MM.1S (cell line): ENCODE results near the gene ALG14.

Source experiments
- DNase-seq: peaks from one replicate; pipeline ENCODE4 v3.0.0-alpha.2; 2015
- H2AFZ ChIP-seq: fragments of 300-600 bp; sonication (generic); 2 replicates; pipeline ENCODE4 v1.6.0; 2016; ENCODE audit warnings: antibody characterized with exemption, low read length
- H3F3A ChIP-seq: fragments of 300-600 bp; sonication (generic); 2 replicates; pipeline ENCODE4 v1.6.1; 2016; ENCODE audit warnings: mild to moderate bottlenecking, antibody characterized with exemption, low read length, moderate library complexity, mixed read lengths; ENCODE audit not compliant: insufficient read depth
- H3K27ac ChIP-seq: fragments of 300-600 bp; sonication (generic); 2 replicates; pipeline ENCODE4 v1.5.1; 2016; ENCODE audit warnings: mild to moderate bottlenecking, low read length
- H3K27me3 ChIP-seq: fragments of 300-600 bp; sonication (generic); replicated peaks from 2 replicates; pipeline ENCODE4 v1.6.0; 2016; ENCODE audit warnings: low read length; ENCODE audit not compliant: insufficient read depth
- H3K36me3 ChIP-seq: fragments of 300-600 bp; sonication (generic); replicated peaks from 2 replicates; pipeline ENCODE4 v1.6.1; 2016; ENCODE audit warnings: mild to moderate bottlenecking, low read length, mixed read lengths; ENCODE audit not compliant: insufficient read depth
- H3K4me1 ChIP-seq: fragments of 300-600 bp; sonication (generic); 2 replicates; pipeline ENCODE4 v1.6.1; 2016; ENCODE audit warnings: low read length, mixed read lengths
- H3K4me2 ChIP-seq: fragments of 300-600 bp; sonication (generic); 2 replicates; pipeline ENCODE4 v1.6.0; 2016; ENCODE audit warnings: low read depth, low read length
- H3K4me3 ChIP-seq: fragments of 300-600 bp; sonication (generic); 2 replicates; pipeline ENCODE4 v1.5.1; 2016; ENCODE audit warnings: low read length, mixed read lengths
- H3K79me2 ChIP-seq: fragments of 300-600 bp; sonication (generic); 2 replicates; pipeline ENCODE4 v1.6.1; 2016; ENCODE audit warnings: mixed run types, low read length, mixed read lengths
- H3K9ac ChIP-seq: fragments of 300-600 bp; sonication (generic); 2 replicates; pipeline ENCODE4 v1.6.1; 2016; ENCODE audit warnings: low read length, mixed read lengths
- H3K9me2 ChIP-seq: fragments of 300-600 bp; sonication (generic); replicated peaks from 2 replicates; pipeline ENCODE4 v1.6.1; 2016; ENCODE audit warnings: mild to moderate bottlenecking, low read length, mixed read lengths; ENCODE audit not compliant: insufficient read depth
- H3K9me3 ChIP-seq: fragments of 300-600 bp; sonication (generic); replicated peaks from 2 replicates; pipeline ENCODE4 v1.6.1; 2016; ENCODE audit warnings: mild to moderate bottlenecking, low read length, mixed read lengths; ENCODE audit not compliant: insufficient read depth
- H4K20me1 ChIP-seq: fragments of 300-600 bp; sonication (generic); 2 replicates; pipeline ENCODE4 v1.6.1; 2016; ENCODE audit warnings: mild to moderate bottlenecking, low read length, moderate library complexity, mixed read lengths; ENCODE audit not compliant: insufficient read depth
- EZH2 ChIP-seq: fragments of 300-600 bp; sonication (generic); optimal IDR thresholded peaks from 2 replicates; pipeline ENCODE3; 2017; ENCODE audit warnings: low read depth, mild to moderate bottlenecking, antibody characterized with exemption, low read length, mixed read lengths
- EZH2phosphoT487 ChIP-seq: fragments of 300-600 bp; sonication (generic); IDR thresholded peaks from 2 replicates; pipeline ENCODE4 v1.6.1; 2018; ENCODE audit warnings: antibody characterized with exemption, low read length
- TF ChIP-seq, protein P1 (sequence below): fragments of 300-600 bp; sonication (generic); IDR thresholded peaks from 2 replicates; pipeline ENCODE4 v1.5.1; 2016; ENCODE audit warnings: antibody characterized with exemption, low read length, mixed read lengths

The ALG14 gene

DNA sequence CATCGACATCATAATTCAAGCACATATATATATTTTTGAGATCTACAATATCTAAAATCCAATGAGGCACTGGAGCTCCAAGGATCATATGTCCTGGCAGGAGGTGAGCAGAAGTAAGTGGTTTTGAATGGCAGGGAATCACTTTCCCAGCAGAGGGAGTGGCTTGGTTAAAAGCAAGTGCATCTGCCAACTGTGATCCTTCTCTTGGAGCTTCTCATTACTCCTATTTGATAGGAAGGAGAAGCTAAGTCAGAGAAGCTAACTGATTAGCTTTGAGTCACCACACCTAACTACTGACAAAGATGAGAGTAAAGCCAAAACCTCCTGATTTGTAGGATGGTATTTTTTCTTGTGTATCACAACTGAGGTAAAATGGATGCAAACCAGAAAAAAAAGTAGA, 55.0 kb downstream of the ALG14 start:
- TF ChIP-seq EZH2 (no peak), EZH2phosphoT487 (no peak)
- TF ChIP-seq, protein P1, sequence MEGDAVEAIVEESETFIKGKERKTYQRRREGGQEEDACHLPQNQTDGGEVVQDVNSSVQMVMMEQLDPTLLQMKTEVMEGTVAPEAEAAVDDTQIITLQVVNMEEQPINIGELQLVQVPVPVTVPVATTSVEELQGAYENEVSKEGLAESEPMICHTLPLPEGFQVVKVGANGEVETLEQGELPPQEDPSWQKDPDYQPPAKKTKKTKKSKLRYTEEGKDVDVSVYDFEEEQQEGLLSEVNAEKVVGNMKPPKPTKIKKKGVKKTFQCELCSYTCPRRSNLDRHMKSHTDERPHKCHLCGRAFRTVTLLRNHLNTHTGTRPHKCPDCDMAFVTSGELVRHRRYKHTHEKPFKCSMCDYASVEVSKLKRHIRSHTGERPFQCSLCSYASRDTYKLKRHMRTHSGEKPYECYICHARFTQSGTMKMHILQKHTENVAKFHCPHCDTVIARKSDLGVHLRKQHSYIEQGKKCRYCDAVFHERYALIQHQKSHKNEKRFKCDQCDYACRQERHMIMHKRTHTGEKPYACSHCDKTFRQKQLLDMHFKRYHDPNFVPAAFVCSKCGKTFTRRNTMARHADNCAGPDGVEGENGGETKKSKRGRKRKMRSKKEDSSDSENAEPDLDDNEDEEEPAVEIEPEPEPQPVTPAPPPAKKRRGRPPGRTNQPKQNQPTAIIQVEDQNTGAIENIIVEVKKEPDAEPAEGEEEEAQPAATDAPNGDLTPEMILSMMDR: no peak
- Histone ChIP-seq H3K27me3 (no peaks in the 10 kb centered on the region), H3K9ac (no peak overlapping the region), H3F3A (no peaks in the 10 kb centered on the region), H3K9me3 (no peaks in the 10 kb centered on the region), H3K27ac (no peak overlapping the region), H3K79me2 (no peaks in the 10 kb centered on the region), H3K36me3 (no peaks in the 10 kb centered on the region), H4K20me1 (no peaks in the 10 kb centered on the region), H3K4me1 (no peaks in the 10 kb centered on the region), H3K4me3 (no peak overlapping the region), H3K9me2 (no peaks in the 10 kb centered on the region), H2AFZ (no peak overlapping the region), H3K4me2 (no peak overlapping the region)
- DNase-seq: no peak

DNA sequence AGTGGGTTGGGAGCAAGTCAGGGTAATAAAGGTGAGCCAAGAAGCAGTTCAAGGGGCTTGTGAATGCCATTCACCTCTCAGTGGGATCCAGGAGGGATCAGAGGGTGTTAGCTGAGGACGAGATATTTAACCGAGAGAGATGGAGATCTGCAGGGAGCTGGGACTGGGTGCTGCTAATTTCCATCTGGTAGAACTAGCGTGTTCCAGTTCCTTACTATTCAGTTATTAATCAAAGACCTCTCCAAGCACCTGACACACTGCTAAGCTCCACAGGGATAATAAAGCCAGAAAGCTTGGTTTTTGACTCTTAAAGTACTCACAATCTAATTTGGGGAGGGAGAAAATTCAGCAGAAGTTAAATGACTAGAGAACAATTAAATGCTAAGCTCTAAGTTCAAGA, 57.7 kb downstream of the ALG14 start:
- no peaks in the 10 kb centered on the region for H3K4me1 ChIP-seq
- H3K27me3 ChIP-seq: no peaks in the 10 kb centered on the region
- no peaks in the 10 kb centered on the region for H3K79me2 ChIP-seq
- TF ChIP-seq EZH2 (no peak), EZH2phosphoT487 (no peak)
- TF ChIP-seq, protein P1: no peak
- no peaks in the 10 kb centered on the region for H3K36me3 ChIP-seq
- H3K27ac ChIP-seq: no peak overlapping the region
- no peak for DNase-seq
- H3F3A ChIP-seq: no peaks in the 10 kb centered on the region
- no peak overlapping the region for H3K4me3 ChIP-seq
- no peak overlapping the region for H3K4me2 ChIP-seq
- H4K20me1 ChIP-seq: no peaks in the 10 kb centered on the region
- no peak overlapping the region for H2AFZ ChIP-seq
- no peaks in the 10 kb centered on the region for H3K9me3 ChIP-seq
- no peaks in the 10 kb centered on the region for H3K9me2 ChIP-seq
- no peak overlapping the region for H3K9ac ChIP-seq

- Histone ChIP-seq H3K36me3 (no peaks in the 10 kb centered on the region), H2AFZ (no peak overlapping the region), H3K27ac (no peak overlapping the region), H3K4me3 (no peak overlapping the region), H3K9ac (no peak overlapping the region), H3K4me1 (no peaks in the 10 kb centered on the region), H3F3A (no peaks in the 10 kb centered on the region), H3K9me2 (no peaks in the 10 kb centered on the region), H4K20me1 (no peaks in the 10 kb centered on the region), H3K79me2 (no peaks in the 10 kb centered on the region), H3K9me3 (no peaks in the 10 kb centered on the region), H3K4me2 (no peak overlapping the region), H3K27me3 (no peaks in the 10 kb centered on the region)
- no peak for DNase-seq
- TF ChIP-seq EZH2phosphoT487 (no peak), EZH2 (no peak)
- TF ChIP-seq, protein P1: no peak
Measured at GRCh38 chr1:95013950-95014574, 58.7 kb downstream of the ALG14 start.
